HG03039 (cell line): ENCODE measurements around the gene PAAF1.

Experiments
- ATAC-seq: cut with Tn5 transposase; IDR thresholded peaks from one replicate; pipeline ENCODE4 v1.9.1; 2021; ENCODE audit warnings: mild to moderate bottlenecking, moderate library complexity; ENCODE audit not compliant: unreplicated experiment

PAAF1 gene, protein sequence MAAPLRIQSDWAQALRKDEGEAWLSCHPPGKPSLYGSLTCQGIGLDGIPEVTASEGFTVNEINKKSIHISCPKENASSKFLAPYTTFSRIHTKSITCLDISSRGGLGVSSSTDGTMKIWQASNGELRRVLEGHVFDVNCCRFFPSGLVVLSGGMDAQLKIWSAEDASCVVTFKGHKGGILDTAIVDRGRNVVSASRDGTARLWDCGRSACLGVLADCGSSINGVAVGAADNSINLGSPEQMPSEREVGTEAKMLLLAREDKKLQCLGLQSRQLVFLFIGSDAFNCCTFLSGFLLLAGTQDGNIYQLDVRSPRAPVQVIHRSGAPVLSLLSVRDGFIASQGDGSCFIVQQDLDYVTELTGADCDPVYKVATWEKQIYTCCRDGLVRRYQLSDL

GRCh38 chr11:73876424-73877310 is at the start of gene PAAF1, which contains the start of gene COA4:
PAAF1 (plus strand) TSS chr11:73876999; CDS start chr11:73877022, 23 bp downstream.
COA4 (minus strand) TSS chr11:73876846; CDS start chr11:73873378, 3,468 bp downstream.
- peak; percentile 95 for ATAC-seq

DNA sequence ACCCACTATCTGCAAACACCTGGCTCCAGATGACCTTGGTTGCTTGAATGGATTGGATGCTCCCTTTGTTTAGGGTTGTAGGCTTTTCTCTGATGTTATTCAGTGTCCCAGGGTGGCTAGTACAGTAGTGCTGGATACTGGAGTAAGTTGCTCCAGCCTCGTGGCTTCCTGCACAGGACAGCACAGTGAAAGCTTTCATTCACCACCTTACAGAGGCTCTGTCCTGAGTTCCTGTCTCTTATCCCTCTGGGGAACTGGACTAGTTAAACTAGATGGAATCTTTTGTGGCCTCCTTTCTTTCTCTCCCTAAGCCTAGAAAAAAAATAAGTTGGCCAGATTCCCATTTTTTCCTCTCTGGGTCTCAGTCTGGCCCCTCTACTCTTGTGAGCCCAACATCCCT is 46.5 kb upstream of the PAAF1 start:
- no peak for ATAC-seq

DNA sequence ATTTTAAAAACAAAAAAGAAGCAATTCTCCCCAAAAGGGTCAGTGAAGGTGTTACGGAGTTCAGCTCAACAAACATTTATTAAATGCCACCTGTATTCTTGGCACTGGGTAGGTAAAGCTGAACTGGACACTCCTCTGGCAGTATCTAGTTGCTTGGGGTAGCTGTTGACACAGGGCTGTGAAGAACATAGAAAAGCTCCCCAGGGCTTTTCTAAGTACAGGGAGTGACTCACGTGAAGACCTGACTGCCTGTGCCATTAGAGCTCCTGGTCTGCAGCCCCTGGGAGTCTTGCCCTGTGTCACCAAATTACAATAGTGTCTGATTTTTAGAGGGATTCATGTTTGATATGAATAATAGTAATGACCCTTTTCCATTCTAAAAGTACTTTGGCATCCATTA is 43.7 kb upstream of the PAAF1 start:
- ATAC-seq = no peak

DNA sequence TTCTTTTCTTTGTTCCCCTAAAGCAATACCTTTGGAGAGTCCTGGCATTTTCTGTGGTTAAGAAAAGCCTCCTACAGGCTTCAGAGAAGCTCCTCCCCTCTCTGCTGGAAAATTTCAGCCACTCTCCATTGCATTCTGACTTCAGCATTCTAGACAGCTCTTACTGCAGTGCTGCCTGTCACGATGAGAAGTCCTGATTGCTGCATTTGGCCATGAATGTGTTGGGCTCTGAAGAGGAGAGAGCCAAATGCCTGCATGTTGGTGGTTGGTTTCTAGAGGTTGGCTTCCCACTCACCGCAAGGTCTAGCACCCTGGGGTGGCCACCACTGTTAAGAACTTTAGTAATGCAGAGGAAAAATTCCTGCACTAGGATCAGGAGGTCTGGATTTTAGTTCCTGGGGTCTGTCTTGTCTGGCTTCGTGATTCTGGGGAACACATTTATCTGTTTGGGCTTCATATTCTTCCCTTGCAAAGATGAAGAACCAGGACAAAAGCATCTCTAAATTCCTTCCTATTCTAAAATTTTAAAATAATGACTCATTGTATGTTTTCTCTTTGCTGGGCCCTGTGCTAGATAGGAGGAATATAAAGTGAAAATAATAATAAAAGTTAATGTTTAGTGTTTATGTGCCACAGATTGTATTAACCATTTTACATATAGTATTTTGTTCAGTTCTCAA is 38.2 kb upstream of the PAAF1 start:
- no peak for ATAC-seq

DNA sequence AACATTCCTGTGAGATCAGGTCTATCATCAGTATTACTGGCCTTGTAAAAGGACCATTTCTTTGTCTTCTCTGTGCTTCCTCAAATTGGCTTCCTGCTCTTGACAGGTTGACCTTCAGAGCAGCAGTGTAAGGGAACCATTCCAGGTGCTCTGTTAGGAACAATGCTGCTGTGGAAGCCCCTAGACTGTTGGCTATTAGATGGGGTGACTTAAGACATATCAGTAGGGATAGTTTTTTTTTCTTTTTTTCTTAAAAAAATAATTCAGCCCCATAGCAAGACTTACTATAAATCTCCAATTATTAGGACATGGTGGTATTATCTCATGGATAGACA is 37.7 kb upstream of the PAAF1 start:
- ATAC-seq = no peak

DNA sequence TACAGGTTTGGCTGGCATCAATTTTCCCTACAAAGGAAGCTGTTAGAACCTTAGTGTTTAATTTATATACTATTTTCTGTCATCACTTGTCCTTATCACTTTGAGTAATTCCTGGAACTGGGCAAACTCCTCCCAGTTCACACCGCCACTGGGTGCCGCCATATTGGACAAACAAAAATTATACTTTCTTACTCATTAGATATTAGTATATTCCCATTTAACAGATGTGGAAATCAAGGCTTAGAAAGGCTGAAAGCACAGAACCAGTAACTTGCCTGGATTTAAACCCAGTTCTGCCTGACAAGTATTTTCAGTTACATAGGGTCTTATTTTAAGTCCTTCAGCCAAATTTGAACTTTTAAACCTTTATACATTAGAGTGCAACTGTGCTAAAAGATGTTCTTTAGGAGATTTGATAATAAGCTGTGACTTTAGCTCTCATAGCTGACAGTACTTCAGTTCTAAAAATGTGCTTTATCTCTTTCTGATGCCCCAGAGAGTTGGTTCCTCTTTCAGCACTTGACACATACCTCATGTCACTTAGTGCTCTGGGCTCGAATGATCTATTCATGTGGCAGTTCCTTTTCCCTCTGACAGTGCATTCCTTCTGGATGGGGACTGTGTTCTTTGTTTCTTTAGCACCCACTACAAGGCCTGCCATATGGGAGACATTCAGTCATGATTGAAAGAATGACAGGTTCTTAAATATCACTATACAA is 25.6 kb upstream of the PAAF1 start:
- ATAC-seq = no peak

DNA sequence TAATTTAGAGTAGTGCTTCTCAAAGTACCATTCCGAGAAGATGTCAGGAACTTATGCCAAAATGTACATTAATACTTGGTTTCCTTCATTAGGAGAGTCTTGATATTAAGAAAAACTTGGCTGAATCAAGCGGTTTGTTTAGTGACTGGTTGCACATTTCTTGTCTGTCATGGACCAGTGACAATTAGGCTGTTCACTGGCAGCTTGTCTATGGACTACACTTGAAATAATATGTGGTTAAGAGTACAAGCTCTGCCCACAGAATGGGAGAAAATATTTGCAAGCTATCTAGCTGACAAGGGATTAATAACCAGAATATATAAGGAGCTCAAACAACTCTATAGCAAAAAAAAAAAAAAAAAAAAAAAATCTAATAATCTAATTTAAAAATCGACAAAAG is 24.8 kb upstream of the PAAF1 start:
- no peak for ATAC-seq

DNA sequence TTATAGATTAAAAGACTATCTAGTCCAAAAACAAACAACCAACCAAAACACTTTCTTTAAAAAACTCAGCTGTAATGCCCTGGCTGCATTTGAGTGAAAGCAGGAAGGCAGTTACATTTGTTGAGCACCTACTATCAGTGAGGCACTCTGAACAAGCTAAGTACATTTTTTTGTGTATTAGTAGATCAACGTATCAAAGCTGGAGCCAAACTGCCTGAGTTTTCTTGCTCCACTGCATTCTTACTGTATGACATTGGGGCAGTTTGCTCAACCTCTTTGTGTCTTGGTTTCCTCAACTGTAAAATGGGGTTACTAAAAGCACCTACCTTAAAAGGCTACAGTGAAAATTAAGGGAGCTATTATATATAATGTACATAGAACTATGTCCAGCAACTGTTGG is 22.1 kb upstream of the PAAF1 start:
- ATAC-seq = no peak

DNA sequence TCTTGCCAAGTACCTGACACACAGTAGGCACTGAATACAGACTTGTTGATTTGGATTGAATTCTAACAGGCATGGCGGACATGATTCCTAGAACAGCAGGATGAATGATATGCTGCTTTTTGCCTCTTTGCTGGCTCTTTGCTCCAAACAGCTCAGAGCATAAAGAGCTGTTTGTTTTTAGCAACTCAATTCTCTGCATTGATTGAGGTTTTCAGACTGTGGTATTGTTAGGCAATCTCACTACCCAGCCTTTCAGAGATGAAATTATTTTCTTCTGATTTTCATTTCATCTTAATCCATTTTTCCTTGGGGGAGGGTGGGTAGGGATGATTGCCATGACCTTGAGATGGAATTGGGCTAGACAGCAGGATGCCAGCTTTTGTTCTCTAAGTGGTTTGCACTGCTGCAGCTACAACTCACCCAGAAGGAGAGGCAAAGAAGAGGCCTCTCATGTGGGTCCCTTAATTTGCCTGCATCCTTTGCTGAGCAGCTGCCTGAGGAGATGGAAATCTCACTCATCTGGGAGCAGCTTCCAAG is 20.7 kb upstream of the PAAF1 start:
- ATAC-seq = no peak

- no peak for ATAC-seq
These were observed 17.1 kb upstream of the PAAF1 start for GRCh38 chr11:73859671-73860070.

DNA sequence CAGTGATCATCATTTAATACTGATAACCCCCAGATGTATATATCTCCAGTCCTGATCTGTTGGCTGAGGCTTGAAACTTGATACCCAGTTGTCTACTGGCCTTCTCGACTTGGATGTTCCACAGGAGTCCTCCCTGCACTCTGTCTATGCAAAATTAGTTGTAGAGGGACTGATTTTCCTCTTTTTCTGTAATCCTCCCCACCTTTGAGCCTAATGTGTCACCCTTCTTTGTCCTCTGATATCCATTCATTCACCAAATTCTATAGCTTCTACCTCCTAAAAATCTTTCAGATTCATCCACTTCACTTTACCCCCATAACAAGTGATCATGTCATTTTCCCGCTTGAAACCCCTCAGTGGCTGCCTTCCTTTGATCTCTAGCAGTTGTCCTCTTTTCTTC is 16.6 kb upstream of the PAAF1 start:
- ATAC-seq = no peak

GRCh38 chr11:73862986-73863385 is 13.8 kb upstream of the PAAF1 start:
- ATAC-seq = no peak

- ATAC-seq = no peak
These were observed 10.7 kb upstream of the PAAF1 start for GRCh38 chr11:73866095-73866579.

DNA sequence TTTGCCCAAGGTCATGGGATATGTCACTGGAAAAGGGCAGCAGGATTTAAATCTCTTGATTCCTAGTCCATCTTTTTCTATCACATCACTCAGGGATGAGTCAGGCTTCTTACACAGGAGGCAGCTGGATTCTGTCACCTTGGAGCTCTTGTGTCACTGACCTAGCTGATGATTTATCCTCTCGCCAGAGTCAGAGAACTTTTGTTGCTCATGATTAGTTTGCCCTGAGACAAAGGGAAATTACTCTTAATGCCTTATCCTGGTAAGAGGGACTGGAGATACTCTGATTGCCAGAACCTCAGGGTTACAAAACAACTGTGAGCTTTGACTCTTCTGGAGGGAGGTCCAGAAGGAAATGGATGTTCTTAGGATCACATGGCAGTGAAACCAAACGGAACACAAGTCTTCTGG is 10.2 kb upstream of the PAAF1 start:
- no peak for ATAC-seq

- no peak for ATAC-seq
These were observed 7.4 kb upstream of the PAAF1 start for GRCh38 chr11:73869332-73869949.

- ATAC-seq = no peak
These were observed 6.5 kb upstream of the PAAF1 start for GRCh38 chr11:73870261-73870660.

DNA sequence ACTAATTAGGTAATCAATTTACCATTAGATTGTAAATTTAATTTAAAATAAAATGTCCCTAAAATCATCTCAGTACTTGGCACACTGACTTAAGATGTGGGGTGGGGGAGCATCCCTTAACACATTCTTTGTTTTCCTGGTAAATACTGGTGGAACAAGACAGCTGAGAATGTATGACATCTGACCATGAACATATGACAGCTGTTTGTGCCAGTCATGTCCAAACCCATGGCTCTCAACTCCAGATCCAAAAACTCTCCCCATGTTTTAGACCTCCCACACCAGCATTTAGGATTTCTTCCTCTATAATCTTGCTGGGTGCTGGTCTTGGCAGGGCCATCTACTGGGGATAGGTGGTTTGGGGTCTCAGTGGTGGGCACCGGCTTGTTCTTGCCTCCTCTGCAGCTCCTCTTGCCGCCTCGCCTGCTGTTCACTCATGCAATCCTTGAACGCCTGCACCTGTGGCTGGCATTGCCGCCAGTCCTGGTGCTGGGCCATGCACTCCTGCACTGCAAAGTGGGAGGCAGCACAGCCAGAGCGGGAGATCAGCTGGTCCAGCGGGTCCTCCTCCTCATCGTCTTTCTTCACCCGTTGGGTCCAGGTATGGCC is 3.9 kb upstream of the PAAF1 start:
- ATAC-seq = no peak

DNA sequence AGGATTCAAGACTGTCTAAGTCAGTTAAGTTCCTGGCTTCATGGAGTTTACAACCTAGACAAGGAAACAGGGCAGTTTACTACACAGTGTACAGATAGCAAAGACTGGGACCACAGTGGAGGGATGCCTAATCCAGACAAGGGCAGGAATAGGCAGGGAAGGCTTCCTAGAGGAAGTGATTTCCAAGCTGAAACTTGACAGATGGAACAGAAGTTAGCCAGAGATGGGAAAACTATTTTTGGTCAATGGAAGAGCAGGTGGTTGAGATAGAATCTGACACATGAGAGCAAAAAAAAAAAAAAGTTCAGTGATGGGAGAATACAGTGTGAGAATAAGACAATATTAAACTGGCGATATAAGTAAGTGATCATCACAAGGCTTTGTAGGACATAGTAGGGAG is 1.4 kb upstream of the PAAF1 start:
- ATAC-seq = no peak

DNA sequence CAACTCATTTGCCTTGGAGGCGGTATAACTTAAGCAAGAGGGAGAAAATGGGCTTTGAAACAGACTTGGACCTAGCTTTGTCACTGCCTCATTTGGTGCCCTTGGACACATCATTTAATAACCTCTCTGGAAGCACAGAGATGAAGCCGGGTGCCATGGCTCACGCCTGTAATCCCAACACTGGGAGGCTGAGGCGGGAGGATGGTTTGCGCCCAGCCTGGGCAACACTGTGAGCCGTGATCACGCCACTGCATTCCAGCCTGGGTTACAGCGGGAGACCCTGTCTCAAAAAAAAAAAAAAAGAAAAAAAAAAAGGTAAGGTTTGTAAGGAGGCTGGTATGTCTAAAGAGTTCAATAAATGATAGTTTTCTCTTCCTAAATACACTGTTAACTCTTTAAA is 959 bp upstream of the PAAF1 start:
- ATAC-seq = no peak

DNA sequence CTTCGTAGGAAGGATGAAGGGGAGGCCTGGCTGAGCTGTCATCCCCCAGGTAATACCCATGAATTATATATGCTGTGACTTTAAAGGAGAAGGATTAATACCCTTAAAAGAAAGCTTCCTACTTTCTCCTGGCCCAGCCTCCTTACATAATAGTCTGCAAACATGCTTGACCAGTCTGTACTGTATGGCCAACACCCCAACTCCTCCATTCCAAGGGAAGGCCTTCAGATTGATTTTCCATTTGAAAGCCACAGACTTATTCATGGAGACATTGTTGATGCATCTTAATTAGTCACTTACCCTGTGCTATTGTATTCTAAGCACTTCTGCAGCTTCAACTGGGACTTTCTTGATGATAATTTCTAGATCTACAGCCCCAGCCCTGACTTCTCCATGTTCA is 2.0 kb downstream of the PAAF1 start:
- ATAC-seq = no peak
